Panc1 (cell line): ENCODE data around the gene GPD2. TPM values are rescaled to one million over a fixed set of nuclear protein-coding genes. Genes with fewer than 3 reads are reported as not detected.

Experiments used
- ATAC-seq: fragments of 200-7000 bp; cut with Tn5 transposase; 2 replicates; pipeline ENCODE4 v1.9.1; 2020; ENCODE audit warnings: mild to moderate bottlenecking, moderate library complexity
- BruUV-seq: library from RNA; stranded (reverse); fragments of 400-500 nt; replicated peaks from 2 replicates; lab custom pipeline; 2021; lab: Mats Ljungman, UMichigan
- CTCF ChIA-PET: fragments of 300-600 bp; sonication (Branson Sonifier 250); formaldehyde crosslinking; loops from one replicate; lab custom pipeline; 2022; ENCODE audit warnings: antibody characterized with exemption; lab: Charles Lee
- POLR2A ChIA-PET: fragments of 300-600 bp; sonication (Branson Sonifier 250); formaldehyde crosslinking; loops from one replicate; lab custom pipeline; 2022; ENCODE audit warnings: antibody characterized with exemption; lab: Charles Lee
- DNase-seq: peaks from one replicate; pipeline ENCODE4 v3.0.0-alpha.2; 2010; ENCODE audit warnings: low read depth, low spot score
- H3K27ac ChIP-seq: 2 replicates; pipeline ENCODE4 v1.5.1; 2011; ENCODE audit warnings: mild to moderate bottlenecking, low read length, inconsistent platforms
- H3K27me3 ChIP-seq: fragments of 200-500 bp; sonication (Bioruptor generic); 2 replicates; pipeline ENCODE4 v1.6.0; 2014; ENCODE audit warnings: low read length, inconsistent platforms; ENCODE audit not compliant: control insufficient read depth, insufficient read depth
- H3K36me3 ChIP-seq: fragments of 200-500 bp; sonication (Bioruptor generic); 2 replicates; pipeline ENCODE4 v1.5.1; 2014; ENCODE audit warnings: inconsistent platforms, mild to moderate bottlenecking, low read length, moderate library complexity; ENCODE audit not compliant: control insufficient read depth, insufficient read depth
- H3K4me1 ChIP-seq: 2 replicates; pipeline ENCODE4 v1.5.1; 2011; ENCODE audit warnings: inconsistent platforms, mild to moderate bottlenecking, low read length, moderate library complexity; ENCODE audit not compliant: control insufficient read depth, insufficient read depth
- H3K4me3 ChIP-seq, 2 experiments: 2 replicates each; pipeline ENCODE4 v1.5.1; 2011 to 2012; ENCODE audit warnings: low read depth in 2 of 2, low read length in 2 of 2, mild to moderate bottlenecking in 2 of 2, inconsistent platforms in 1 of 2, moderate library complexity in 1 of 2
- H3K9me3 ChIP-seq: fragments of 200-500 bp; sonication (Bioruptor generic); 2 replicates; pipeline ENCODE4 v1.5.1; 2014; ENCODE audit warnings: low read depth, mild to moderate bottlenecking, inconsistent platforms, low read length, moderate library complexity; ENCODE audit not compliant: control insufficient read depth, insufficient read depth
- POLR2AphosphoS5 ChIP-seq: IDR thresholded peaks from 2 replicates; pipeline ENCODE4 v1.6.1; 2012; ENCODE audit warnings: mild to moderate bottlenecking, low read depth, low read length, moderate library complexity
- REST ChIP-seq, 2 experiments: IDR thresholded peaks; 2 replicates each; pipeline ENCODE4 v1.6.1; 2011 to 2012; ENCODE audit warnings: low read depth in 2 of 2, control low read depth in 1 of 2, low read length in 1 of 2, mild to moderate bottlenecking in 1 of 2, moderate library complexity in 1 of 2; ENCODE audit not compliant: insufficient read depth in 1 of 2
- SIN3A ChIP-seq: IDR thresholded peaks from 2 replicates; pipeline ENCODE4 v1.6.1; 2012; ENCODE audit warnings: low read depth, mild to moderate bottlenecking, low read length, moderate library complexity, borderline replicate concordance; ENCODE audit not compliant: insufficient read depth
- TCF7L2 ChIP-seq: IDR thresholded peaks from 2 replicates; pipeline ENCODE4 v1.6.1; 2011; ENCODE audit warnings: mild to moderate bottlenecking, low read depth, low read length, inconsistent platforms
- in situ Hi-C: cut with HindIII; loops from 2 replicates; pipeline ENCODE4 v1.10.0; 2016; ENCODE audit warnings: low sequenced_read_pairs, low pct_unique_long_range_greater_than_20kb
- intact Hi-C: fragments of 100-400 bp; cut with micrococcal nuclease; formaldehyde crosslinking; loops from one replicate; pipeline ENCODE4 v1.10.0; 2022; ENCODE audit not compliant: unreplicated experiment
- total RNA-seq: library from RNA; stranded (reverse); gene quantifications from one replicate; pipeline ENCODE4 v1.2.1, GENCODE V29; 2021; ENCODE audit not compliant: unreplicated experiment
- TF ChIP-seq, protein P1 (sequence below): fragments of 450-650 bp; IDR thresholded peaks from 2 replicates; pipeline ENCODE4 v1.5.1; 2017; ENCODE audit warnings: mild to moderate bottlenecking

Gene GPD2
- total RNA-seq, 1 experiment from 2014 or later, result 27.5 TPM

DNA sequence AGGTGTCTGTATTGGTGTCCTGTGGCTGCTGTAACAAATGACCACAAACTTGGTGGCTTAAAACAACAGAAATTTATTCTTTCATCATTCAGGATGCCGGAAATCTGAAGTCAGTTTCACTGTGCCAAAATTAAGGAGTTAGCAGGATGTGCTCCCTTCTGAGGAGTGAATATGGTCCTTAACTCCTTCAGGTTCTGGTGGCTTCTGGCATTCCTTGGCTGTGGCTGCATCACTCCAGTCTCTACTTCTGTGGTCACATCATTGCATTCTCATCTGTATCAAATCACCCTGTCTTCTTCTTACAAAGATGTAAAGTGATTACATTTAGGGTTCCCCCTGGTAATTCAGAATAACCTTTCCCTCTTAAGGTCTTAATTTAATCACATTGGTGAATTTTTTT, 12.6 kb downstream of the GPD2 start:
- no TSS peak for BruUV-seq
- in situ Hi-C loops, result no loop called here
- no peaks in the 10 kb centered on the region for H3K36me3 ChIP-seq
- ATAC-seq (no peak), DNase-seq (no peak)
- ChIA-PET CTCF (no interaction called here), POLR2A (no interaction called here)
- no peak for TF ChIP-seq POLR2AphosphoS5
- TF ChIP-seq SIN3A, result no peak
- TF ChIP-seq, protein P1, sequence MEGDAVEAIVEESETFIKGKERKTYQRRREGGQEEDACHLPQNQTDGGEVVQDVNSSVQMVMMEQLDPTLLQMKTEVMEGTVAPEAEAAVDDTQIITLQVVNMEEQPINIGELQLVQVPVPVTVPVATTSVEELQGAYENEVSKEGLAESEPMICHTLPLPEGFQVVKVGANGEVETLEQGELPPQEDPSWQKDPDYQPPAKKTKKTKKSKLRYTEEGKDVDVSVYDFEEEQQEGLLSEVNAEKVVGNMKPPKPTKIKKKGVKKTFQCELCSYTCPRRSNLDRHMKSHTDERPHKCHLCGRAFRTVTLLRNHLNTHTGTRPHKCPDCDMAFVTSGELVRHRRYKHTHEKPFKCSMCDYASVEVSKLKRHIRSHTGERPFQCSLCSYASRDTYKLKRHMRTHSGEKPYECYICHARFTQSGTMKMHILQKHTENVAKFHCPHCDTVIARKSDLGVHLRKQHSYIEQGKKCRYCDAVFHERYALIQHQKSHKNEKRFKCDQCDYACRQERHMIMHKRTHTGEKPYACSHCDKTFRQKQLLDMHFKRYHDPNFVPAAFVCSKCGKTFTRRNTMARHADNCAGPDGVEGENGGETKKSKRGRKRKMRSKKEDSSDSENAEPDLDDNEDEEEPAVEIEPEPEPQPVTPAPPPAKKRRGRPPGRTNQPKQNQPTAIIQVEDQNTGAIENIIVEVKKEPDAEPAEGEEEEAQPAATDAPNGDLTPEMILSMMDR, result no peak
- no peak for TF ChIP-seq TCF7L2
- TF ChIP-seq REST (IDR thresholded peaks at IDR 0.05; ENCODE audit: insufficient read depth in 1 of 2, low read depth in 2 of 2, low read length in 1 of 2), result no peak
- intact Hi-C loops, result no loop called here
- no peak overlapping the region for H3K27ac ChIP-seq
- H3K27me3 ChIP-seq, result no peaks in the 10 kb centered on the region
- H3K9me3 ChIP-seq, result no peaks in the 10 kb centered on the region
- H3K4me3 ChIP-seq, result no peak overlapping the region
- H3K4me1 ChIP-seq, result no peaks in the 10 kb centered on the region

GRCh38 chr2:156452971-156453370, 16.8 kb downstream of the GPD2 start:
- TF ChIP-seq SIN3A, result no peak
- TF ChIP-seq TCF7L2, result no peak
- TF ChIP-seq, protein P1, result no peak
- TF ChIP-seq REST (IDR thresholded peaks at IDR 0.05; ENCODE audit: insufficient read depth in 1 of 2, low read depth in 2 of 2, low read length in 1 of 2), result no peak
- in situ Hi-C loops, result no loop called here
- DNase-seq, result no peak
- intact Hi-C loops, result no loop called here
- Histone ChIP-seq H3K27ac (no peak overlapping the region), H3K4me3 (no peak overlapping the region), H3K27me3 (no peaks in the 10 kb centered on the region), H3K4me1 (no peaks in the 10 kb centered on the region), H3K36me3 (no peaks in the 10 kb centered on the region), H3K9me3 (no peaks in the 10 kb centered on the region)
- CTCF ChIA-PET, result no interaction called here
- ATAC-seq, result no peak
- POLR2A ChIA-PET, result no interaction called here
- no TSS peak for BruUV-seq
